K562 (cell line): ENCODE results near the gene WHAMM. TPM values are rescaled to one million over a fixed set of nuclear protein-coding genes. Genes with fewer than 3 reads are reported as not detected.

ENCODE experiments used
- ATF7 ChIP-seq: fragments of 450-650 bp; IDR thresholded peaks from 2 replicates; pipeline ENCODE4 v1.7.1; 2014; ENCODE audit warnings: mild to moderate bottlenecking, moderate library complexity
- CREBBP ChIP-seq: IDR thresholded peaks from one replicate; pipeline ENCODE4 v1.6.1; 2012; ENCODE audit warnings: low read depth, mild to moderate bottlenecking, control low read depth, inconsistent platforms, low read length
- MECOM ChIP-seq: fragments of 250-450 bp; sonication (Bioruptor Pico); IDR thresholded peaks from 2 replicates; pipeline ENCODE4 v1.8.0; 2022; ENCODE audit warnings: inconsistent platforms
- NR4A1 ChIP-seq, 2 experiments: fragments of 250-450 bp in 1 of 2; fragments of 450-650 bp in 1 of 2; sonication (Bioruptor Pico) in 1 of 2; IDR thresholded peaks; 2 replicates each; pipeline versions ENCODE4 v1.4.0 to v1.6.1; 2016 to 2020; ENCODE audit warnings: mild to moderate bottlenecking in 2 of 2, missing compliant biosample characterization in 1 of 2, missing genetic modification characterization in 1 of 2, moderate library complexity in 1 of 2
- PML ChIP-seq: IDR thresholded peaks from 2 replicates; pipeline ENCODE4 v1.6.1; 2012; ENCODE audit warnings: low read length, inconsistent platforms
- PTBP1 ChIP-seq: fragments of 200-400 bp; formaldehyde crosslinking; IDR thresholded peaks from 2 replicates; pipeline ENCODE4 v1.6.1; 2017; ENCODE audit warnings: low read depth, low read length
- RNF2 ChIP-seq: sonication (generic); IDR thresholded peaks from 2 replicates; pipeline ENCODE4 v1.6.1; 2016
- SLC30A9 ChIP-seq: fragments of 250-450 bp; sonication (Bioruptor Pico); IDR thresholded peaks from 2 replicates; pipeline ENCODE4 v1.8.0; 2022; ENCODE audit warnings: mild to moderate bottlenecking, moderate library complexity
- ZBED1 ChIP-seq: IDR thresholded peaks from 2 replicates; pipeline ENCODE4 v1.6.1; 2014
- ZNF717 ChIP-seq: fragments of 250-450 bp; sonication (Bioruptor Pico); IDR thresholded peaks from 2 replicates; pipeline ENCODE4 v1.5.0; 2021
- polyA plus RNA-seq, 8 experiments: library from polyadenylated mRNA; depleted of rRNA in 4 of 8; stranded (reverse) in 5 of 8; unstranded in 3 of 8; fragments of >200 nt; fragmentation: Nextera tagmentation in 2 of 8; fragmentation: Illumina TruSeq in 1 of 8; extraction: Ambion mirVana in 2 of 8; extraction: Trizol in 1 of 8; gene quantifications; 2 replicates each; pipeline versions ENCODE4 v1.2.1 to v1.2.3, GENCODE V29; 2011 to 2014; ENCODE audit warnings: inconsistent platforms in 1 of 8, missing spikeins in 1 of 8
- total RNA-seq, 7 experiments: library from RNA; depleted of rRNA in 6 of 7; stranded (reverse); fragments of >200 nt in 6 of 7; fragmentation: Illumina TruSeq in 2 of 7; extraction: Trizol in 2 of 7; gene quantifications; 2 replicates each; pipeline versions ENCODE4 v1.2.1 to v1.2.3, GENCODE V29; 2011 to 2021; ENCODE audit warnings: low replicate concordance in 1 of 7
- TF ChIP-seq, protein P1 (sequence below): fragments of 450-650 bp; formaldehyde crosslinking; IDR thresholded peaks from 2 replicates; pipeline ENCODE4 v1.4.0; 2022; ENCODE audit warnings: missing genetic modification characterization
- TF ChIP-seq, protein P2 (sequence below): fragments of 450-650 bp; IDR thresholded peaks from 2 replicates; pipeline ENCODE4 v1.6.1; 2016; ENCODE audit warnings: mild to moderate bottlenecking
- TF ChIP-seq, protein P3 (sequence below): fragments of 200-600 bp; sonication (generic); IDR thresholded peaks from one replicate; pipeline ENCODE4 v1.6.1; 2012; ENCODE audit warnings: mild to moderate bottlenecking, low read depth, low read length, inconsistent platforms

The WHAMM gene
- total and polyA plus RNA-seq, 9 of the 15 experiments (the other 6 are each of a cell fraction or from before 2014, with no cell fraction given): 2.0 to 4.8 (median 3.6) TPM

DNA sequence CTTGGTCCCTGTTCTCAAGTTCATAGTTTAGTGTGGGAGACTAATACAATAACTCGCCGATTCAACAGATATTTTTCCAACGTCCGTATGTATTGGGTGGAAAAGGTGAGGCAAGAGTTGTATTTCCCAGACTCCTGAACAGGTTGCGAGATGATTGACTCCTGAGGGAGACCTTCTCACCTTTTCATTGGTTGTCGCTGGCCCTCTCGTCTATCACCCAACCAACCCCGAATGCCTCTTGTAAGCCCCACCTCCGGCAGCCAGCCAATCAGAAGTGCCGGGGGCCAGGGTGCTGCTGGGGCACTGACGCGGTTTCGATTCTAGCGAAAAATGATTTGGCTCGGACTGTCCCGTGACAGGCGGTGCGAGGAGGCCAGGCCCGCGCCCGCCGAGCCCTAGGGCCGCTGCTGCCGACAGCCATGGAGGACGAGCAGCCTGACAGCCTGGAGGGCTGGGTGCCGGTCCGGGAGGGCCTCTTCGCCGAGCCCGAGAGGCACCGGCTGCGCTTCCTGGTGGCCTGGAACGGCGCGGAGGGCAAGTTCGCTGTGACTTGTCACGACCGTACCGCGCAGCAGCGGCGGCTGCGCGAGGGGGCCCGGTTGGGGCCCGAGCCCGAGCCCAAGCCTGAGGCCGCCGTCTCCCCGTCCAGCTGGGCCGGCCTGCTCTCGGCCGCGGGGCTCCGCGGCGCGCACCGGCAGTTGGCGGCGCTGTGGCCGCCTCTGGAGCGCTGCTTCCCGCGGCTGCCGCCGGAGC lies at the start of gene WHAMM (continued):
- TF ChIP-seq RNF2: 0 out of 2 replicates have a peak, but pooled peaks have one; percentile 43
- TF ChIP-seq NR4A1 (CRISPR knock-in tag; IDR thresholded peaks at IDR 0.05): no peak
- TF ChIP-seq NR4A1 (tag; IDR thresholded peaks at IDR 0.05): no peak
- TF ChIP-seq ATF7: peak; percentile 83; the same call in 1 of the 2 replicates
- TF ChIP-seq, protein P1, sequence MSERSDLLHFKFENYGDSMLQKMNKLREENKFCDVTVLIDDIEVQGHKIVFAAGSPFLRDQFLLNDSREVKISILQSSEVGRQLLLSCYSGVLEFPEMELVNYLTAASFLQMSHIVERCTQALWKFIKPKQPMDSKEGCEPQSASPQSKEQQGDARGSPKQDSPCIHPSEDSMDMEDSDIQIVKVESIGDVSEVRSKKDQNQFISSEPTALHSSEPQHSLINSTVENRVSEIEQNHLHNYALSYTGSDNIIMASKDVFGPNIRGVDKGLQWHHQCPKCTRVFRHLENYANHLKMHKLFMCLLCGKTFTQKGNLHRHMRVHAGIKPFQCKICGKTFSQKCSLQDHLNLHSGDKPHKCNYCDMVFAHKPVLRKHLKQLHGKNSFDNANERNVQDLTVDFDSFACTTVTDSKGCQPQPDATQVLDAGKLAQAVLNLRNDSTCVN (CRISPR knock-in tag): no peak
- TF ChIP-seq ZBED1: 0 out of 2 replicates have a peak, but pooled peaks have one; percentile 46
- peak; percentile 44; the same call in 1 of the 2 replicates for TF ChIP-seq PML
- TF ChIP-seq PTBP1: no peak
- no peak for TF ChIP-seq CREBBP
- no peak for TF ChIP-seq ZNF717 (CRISPR knock-in tag)
- no peak for TF ChIP-seq MECOM
- TF ChIP-seq, protein P2, sequence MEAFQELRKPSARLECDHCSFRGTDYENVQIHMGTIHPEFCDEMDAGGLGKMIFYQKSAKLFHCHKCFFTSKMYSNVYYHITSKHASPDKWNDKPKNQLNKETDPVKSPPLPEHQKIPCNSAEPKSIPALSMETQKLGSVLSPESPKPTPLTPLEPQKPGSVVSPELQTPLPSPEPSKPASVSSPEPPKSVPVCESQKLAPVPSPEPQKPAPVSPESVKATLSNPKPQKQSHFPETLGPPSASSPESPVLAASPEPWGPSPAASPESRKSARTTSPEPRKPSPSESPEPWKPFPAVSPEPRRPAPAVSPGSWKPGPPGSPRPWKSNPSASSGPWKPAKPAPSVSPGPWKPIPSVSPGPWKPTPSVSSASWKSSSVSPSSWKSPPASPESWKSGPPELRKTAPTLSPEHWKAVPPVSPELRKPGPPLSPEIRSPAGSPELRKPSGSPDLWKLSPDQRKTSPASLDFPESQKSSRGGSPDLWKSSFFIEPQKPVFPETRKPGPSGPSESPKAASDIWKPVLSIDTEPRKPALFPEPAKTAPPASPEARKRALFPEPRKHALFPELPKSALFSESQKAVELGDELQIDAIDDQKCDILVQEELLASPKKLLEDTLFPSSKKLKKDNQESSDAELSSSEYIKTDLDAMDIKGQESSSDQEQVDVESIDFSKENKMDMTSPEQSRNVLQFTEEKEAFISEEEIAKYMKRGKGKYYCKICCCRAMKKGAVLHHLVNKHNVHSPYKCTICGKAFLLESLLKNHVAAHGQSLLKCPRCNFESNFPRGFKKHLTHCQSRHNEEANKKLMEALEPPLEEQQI: peak; percentile 61
- no peak for TF ChIP-seq SLC30A9 (CRISPR knock-in tag)
- TF ChIP-seq, protein P3, sequence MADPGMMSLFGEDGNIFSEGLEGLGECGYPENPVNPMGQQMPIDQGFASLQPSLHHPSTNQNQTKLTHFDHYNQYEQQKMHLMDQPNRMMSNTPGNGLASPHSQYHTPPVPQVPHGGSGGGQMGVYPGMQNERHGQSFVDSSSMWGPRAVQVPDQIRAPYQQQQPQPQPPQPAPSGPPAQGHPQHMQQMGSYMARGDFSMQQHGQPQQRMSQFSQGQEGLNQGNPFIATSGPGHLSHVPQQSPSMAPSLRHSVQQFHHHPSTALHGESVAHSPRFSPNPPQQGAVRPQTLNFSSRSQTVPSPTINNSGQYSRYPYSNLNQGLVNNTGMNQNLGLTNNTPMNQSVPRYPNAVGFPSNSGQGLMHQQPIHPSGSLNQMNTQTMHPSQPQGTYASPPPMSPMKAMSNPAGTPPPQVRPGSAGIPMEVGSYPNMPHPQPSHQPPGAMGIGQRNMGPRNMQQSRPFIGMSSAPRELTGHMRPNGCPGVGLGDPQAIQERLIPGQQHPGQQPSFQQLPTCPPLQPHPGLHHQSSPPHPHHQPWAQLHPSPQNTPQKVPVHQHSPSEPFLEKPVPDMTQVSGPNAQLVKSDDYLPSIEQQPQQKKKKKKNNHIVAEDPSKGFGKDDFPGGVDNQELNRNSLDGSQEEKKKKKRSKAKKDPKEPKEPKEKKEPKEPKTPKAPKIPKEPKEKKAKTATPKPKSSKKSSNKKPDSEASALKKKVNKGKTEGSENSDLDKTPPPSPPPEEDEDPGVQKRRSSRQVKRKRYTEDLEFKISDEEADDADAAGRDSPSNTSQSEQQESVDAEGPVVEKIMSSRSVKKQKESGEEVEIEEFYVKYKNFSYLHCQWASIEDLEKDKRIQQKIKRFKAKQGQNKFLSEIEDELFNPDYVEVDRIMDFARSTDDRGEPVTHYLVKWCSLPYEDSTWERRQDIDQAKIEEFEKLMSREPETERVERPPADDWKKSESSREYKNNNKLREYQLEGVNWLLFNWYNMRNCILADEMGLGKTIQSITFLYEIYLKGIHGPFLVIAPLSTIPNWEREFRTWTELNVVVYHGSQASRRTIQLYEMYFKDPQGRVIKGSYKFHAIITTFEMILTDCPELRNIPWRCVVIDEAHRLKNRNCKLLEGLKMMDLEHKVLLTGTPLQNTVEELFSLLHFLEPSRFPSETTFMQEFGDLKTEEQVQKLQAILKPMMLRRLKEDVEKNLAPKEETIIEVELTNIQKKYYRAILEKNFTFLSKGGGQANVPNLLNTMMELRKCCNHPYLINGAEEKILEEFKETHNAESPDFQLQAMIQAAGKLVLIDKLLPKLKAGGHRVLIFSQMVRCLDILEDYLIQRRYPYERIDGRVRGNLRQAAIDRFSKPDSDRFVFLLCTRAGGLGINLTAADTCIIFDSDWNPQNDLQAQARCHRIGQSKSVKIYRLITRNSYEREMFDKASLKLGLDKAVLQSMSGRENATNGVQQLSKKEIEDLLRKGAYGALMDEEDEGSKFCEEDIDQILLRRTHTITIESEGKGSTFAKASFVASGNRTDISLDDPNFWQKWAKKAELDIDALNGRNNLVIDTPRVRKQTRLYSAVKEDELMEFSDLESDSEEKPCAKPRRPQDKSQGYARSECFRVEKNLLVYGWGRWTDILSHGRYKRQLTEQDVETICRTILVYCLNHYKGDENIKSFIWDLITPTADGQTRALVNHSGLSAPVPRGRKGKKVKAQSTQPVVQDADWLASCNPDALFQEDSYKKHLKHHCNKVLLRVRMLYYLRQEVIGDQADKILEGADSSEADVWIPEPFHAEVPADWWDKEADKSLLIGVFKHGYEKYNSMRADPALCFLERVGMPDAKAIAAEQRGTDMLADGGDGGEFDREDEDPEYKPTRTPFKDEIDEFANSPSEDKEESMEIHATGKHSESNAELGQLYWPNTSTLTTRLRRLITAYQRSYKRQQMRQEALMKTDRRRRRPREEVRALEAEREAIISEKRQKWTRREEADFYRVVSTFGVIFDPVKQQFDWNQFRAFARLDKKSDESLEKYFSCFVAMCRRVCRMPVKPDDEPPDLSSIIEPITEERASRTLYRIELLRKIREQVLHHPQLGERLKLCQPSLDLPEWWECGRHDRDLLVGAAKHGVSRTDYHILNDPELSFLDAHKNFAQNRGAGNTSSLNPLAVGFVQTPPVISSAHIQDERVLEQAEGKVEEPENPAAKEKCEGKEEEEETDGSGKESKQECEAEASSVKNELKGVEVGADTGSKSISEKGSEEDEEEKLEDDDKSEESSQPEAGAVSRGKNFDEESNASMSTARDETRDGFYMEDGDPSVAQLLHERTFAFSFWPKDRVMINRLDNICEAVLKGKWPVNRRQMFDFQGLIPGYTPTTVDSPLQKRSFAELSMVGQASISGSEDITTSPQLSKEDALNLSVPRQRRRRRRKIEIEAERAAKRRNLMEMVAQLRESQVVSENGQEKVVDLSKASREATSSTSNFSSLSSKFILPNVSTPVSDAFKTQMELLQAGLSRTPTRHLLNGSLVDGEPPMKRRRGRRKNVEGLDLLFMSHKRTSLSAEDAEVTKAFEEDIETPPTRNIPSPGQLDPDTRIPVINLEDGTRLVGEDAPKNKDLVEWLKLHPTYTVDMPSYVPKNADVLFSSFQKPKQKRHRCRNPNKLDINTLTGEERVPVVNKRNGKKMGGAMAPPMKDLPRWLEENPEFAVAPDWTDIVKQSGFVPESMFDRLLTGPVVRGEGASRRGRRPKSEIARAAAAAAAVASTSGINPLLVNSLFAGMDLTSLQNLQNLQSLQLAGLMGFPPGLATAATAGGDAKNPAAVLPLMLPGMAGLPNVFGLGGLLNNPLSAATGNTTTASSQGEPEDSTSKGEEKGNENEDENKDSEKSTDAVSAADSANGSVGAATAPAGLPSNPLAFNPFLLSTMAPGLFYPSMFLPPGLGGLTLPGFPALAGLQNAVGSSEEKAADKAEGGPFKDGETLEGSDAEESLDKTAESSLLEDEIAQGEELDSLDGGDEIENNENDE: no peak
